Psoas muscle (tissue), 8 donors: Measurements from ENCODE around the gene IFFO2. TPM values are rescaled to one million over a fixed set of nuclear protein-coding genes. Genes with fewer than 3 reads are reported as not detected.
A peak's percentile ranks its signal among the peaks of the same experiment; 100 is the strongest.

Source experiments
- ATAC-seq, 4 donors: fragments of 200-7000 bp; cut with Tn5 transposase; one replicate each; pipeline ENCODE4 v1.9.1; 2020; ENCODE audit warnings: moderate library complexity in 3 of 4, mild to moderate bottlenecking in 2 of 4
- DNase-seq, 2 donors: peaks; one replicate each; pipeline ENCODE4 v3.0.0-alpha.2; 2020
- H3K27ac ChIP-seq: fragments of 200-600 bp; one replicate; pipeline ENCODE4 v1.8.0; 2022
- H3K27me3 ChIP-seq, 3 donors: fragments of 200-600 bp in 1 of 3; one replicate each; pipeline versions ENCODE4 v1.6.1 to v1.8.0; 2013 to 2022; ENCODE audit warnings: low read length in 2 of 3, mild to moderate bottlenecking in 2 of 3, moderate library complexity in 1 of 3; ENCODE audit not compliant: insufficient read depth in 3 of 3
- H3K36me3 ChIP-seq, 2 donors: fragments of 200-600 bp in 1 of 2; one replicate each; pipeline versions ENCODE4 v1.6.1 to v1.8.0; 2013 to 2022; ENCODE audit warnings: low read depth in 1 of 2, mild to moderate bottlenecking in 1 of 2, moderate library complexity in 1 of 2; ENCODE audit not compliant: insufficient read depth in 1 of 2
- H3K4me1 ChIP-seq: fragments of 200-600 bp; one replicate; pipeline ENCODE4 v1.8.0; 2022
- H3K4me3 ChIP-seq: fragments of 200-600 bp; one replicate; pipeline ENCODE4 v1.8.0; 2022; ENCODE audit warnings: mild to moderate bottlenecking
- H3K9me3 ChIP-seq: fragments of 200-600 bp; one replicate; pipeline ENCODE4 v1.8.0; 2022
- CTCF ChIP-seq: fragments of 200-600 bp; IDR thresholded peaks from one replicate; pipeline ENCODE4 v1.8.0; 2022; ENCODE audit warnings: antibody characterized with exemption
- WGBS, 3 donors: extraction: QIAGEN DNeasy Blood & Tissue Kit; methylation state at CpG; one replicate each; pipeline versions ENCODE4 v1.1.6 to v1.1.7; 2013; 5-methylcytosine and 5-hydroxymethylcytosine counted together
- intact Hi-C, 2 donors: fragments of 100-400 bp; cut with DNase I; formaldehyde crosslinking; loops; one replicate each; pipeline versions ENCODE4 v1.11.0 to v1.14.2; 2022
- polyA plus RNA-seq, 3 donors: library from polyadenylated mRNA; stranded (reverse); fragments of 200-250 nt; gene quantifications; one replicate each; pipeline ENCODE4 v1.2.3, GENCODE V29; 2013
- total RNA-seq, 4 donors: library from RNA; stranded (reverse); fragmentation: NEBNext Ultra II Directional in 2 of 4; extraction: Animal tissue kit (Norgen Biotek cat#: 25700) in 2 of 4; gene quantifications; one replicate each; pipeline versions ENCODE4 v1.2.1 to v1.2.4, GENCODE V29; 2021 to 2023
- donor health status: healthy with polysubstance abuse.
- donor health status: DM: no; HTN: no; CAD: no; lungs with moderate emphysema.
- donor health status: Bipolar disorder and iron deficiency.
- donor health status: healthy.
- donor health status: DM: yes; HTN: yes; CAD: no.
- donor health status: DM: no; HTN: no; CAD: no.
- donor health status: DM: no; HTN: no; CAD: no.
- donor health status: DM: yes; HTN: yes; CAD: no.

Gene IFFO2
- total and polyA plus RNA-seq, 7 donors, result 0.94 to 14.0 (median 3.7) TPM

GRCh38 chr1:18901147-18901951, 55.1 kb downstream of the IFFO2 start:
- no peak for DNase-seq

GRCh38 chr1:18900303-18900841, 56.1 kb downstream of the IFFO2 start:
- ATAC-seq, result no peak
- Histone ChIP-seq H3K4me3 (peak overlapping the region; percentile 88), H3K4me1 (peaks cover 22% of the 10 kb centered on the region), H3K27me3 (no peaks in the 10 kb centered on the region), H3K27ac (peak overlapping the region; percentile 18), H3K36me3 (peaks cover 0 to 11% of the 10 kb centered on the region in 2 donors), H3K9me3 (no peaks in the 10 kb centered on the region)
- intact Hi-C loops, result no loop called here
- 60 to 71% (median 61%) methylated on average over 10 of the region's 10 CpGs for WGBS, 3 donors
- DNase-seq, result peak in 1 of 2 donors; percentile 37
- no peak for TF ChIP-seq CTCF

More at GRCh38 chr1:18901147-18901951, 55.1 kb downstream of the IFFO2 start:
- ATAC-seq, result no peak
- Histone ChIP-seq H3K4me3 (peak overlapping the region; percentile 88), H3K4me1 (peaks cover 22% of the 10 kb centered on the region), H3K9me3 (no peaks in the 10 kb centered on the region), H3K27me3 (no peaks in the 10 kb centered on the region), H3K36me3 (peaks cover 0 to 11% of the 10 kb centered on the region in 2 donors), H3K27ac (peak overlapping the region; percentile 98)
- intact Hi-C loops, result no loop called here
- TF ChIP-seq CTCF, result no peak
- WGBS, 3 donors, result 29 to 37% (median 30%) methylated on average over 9 of the region's 9 CpGs

- no peaks in the 10 kb centered on the region for H3K9me3 ChIP-seq
- TF ChIP-seq CTCF, result no peak
- no peak overlapping the region for H3K4me3 ChIP-seq
- peaks cover 0 to 11% of the 10 kb centered on the region in 2 donors for H3K36me3 ChIP-seq
- intact Hi-C loops, result no loop called here
- no peaks in the 10 kb centered on the region for H3K27me3 ChIP-seq
- no peak overlapping the region for H3K27ac ChIP-seq
- ATAC-seq, result no peak
- peaks cover 24% of the 10 kb centered on the region for H3K4me1 ChIP-seq
- no peak for DNase-seq
- 83 to 86% (median 84%) methylated on average over 4 of the region's 4 CpGs for WGBS, 3 donors
Measured at GRCh38 chr1:18899363-18900049, 57.0 kb downstream of the IFFO2 start.

- Histone ChIP-seq H3K27me3 (no peaks in the 10 kb centered on the region), H3K4me1 (peaks cover 28% of the 10 kb centered on the region), H3K4me3 (no peak overlapping the region), H3K27ac (no peak overlapping the region), H3K36me3 (peaks cover 0 to 11% of the 10 kb centered on the region in 2 donors), H3K9me3 (no peaks in the 10 kb centered on the region)
- intact Hi-C loops, result no loop called here
- ATAC-seq (no peak), DNase-seq (no peak)
- no peak for TF ChIP-seq CTCF
- 87 to 89% (median 88%) methylated on average over 8 of the region's 8 CpGs for WGBS, 3 donors
Measured at GRCh38 chr1:18898567-18898966, 57.9 kb downstream of the IFFO2 start.
